GM19468 (cell line): ENCODE data around the gene VAX1.
"Not testable (repeated sequence)": the region's sequence is repeated elsewhere in the genome, so short reads cannot be mapped to it uniquely, and the experiment has no call there.

Source experiments
- ATAC-seq: cut with Tn5 transposase; IDR thresholded peaks from one replicate; pipeline ENCODE4 v1.9.1; 2021; ENCODE audit warnings: mild to moderate bottlenecking, moderate library complexity, moderate number of reproducible peaks; ENCODE audit not compliant: unreplicated experiment; ENCODE audit errors: extremely low read depth

VAX1 gene, protein sequence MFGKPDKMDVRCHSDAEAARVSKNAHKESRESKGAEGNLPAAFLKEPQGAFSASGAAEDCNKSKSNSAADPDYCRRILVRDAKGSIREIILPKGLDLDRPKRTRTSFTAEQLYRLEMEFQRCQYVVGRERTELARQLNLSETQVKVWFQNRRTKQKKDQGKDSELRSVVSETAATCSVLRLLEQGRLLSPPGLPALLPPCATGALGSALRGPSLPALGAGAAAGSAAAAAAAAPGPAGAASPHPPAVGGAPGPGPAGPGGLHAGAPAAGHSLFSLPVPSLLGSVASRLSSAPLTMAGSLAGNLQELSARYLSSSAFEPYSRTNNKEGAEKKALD

GRCh38 chr10:117137911-117138642 lies at the start of gene VAX1:
TSS of gene VAX1 (minus strand) at chr10:117138270. CDS start at chr10:117138056, 214 bp downstream.
- no peak for ATAC-seq

GRCh38 chr10:117186832-117187615 lies 49.0 kb upstream of the VAX1 start:
- ATAC-seq: no peak

DNA sequence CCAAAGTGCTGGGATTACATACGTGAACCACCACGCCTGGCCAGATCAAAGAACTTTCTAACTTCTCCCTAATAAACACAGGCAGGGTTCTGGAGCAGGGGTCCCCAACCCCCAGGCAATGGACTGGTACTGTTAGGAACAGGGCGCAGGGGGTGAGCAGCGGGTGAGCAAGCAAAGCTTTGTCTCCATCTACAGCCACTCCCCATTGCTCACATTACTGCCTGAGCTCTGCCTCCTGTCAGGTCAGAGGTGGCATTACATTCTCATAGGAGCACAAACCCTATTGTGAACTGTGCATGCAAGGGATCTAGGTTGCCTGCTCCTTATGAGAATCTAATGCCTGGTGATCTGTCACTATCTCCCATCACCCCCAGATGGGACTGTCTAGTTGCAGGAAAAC lies 47.7 kb upstream of the VAX1 start:
- ATAC-seq: not testable (repeated sequence)

DNA sequence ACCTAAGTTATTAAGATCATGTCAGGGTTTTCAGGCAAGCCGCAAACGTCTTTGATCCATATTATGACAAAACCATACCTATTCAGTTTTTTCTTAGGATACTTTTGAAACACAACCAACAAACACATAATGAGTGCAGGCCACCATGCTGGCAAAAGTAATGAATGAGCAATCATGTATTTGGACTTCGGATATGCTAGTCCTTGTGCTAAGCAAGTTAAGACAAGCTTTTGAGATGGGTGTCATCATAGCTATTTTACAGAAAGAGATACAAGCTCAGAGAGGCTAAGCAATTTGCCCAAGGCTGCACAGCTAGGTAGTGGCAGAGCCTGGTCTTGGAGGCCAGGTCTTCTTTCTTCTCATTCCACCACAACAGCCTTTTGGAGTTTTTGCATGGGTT lies 46.8 kb upstream of the VAX1 start:
- ATAC-seq: no peak

GRCh38 chr10:117184296-117184695 lies 46.2 kb upstream of the VAX1 start:
- no peak for ATAC-seq

DNA sequence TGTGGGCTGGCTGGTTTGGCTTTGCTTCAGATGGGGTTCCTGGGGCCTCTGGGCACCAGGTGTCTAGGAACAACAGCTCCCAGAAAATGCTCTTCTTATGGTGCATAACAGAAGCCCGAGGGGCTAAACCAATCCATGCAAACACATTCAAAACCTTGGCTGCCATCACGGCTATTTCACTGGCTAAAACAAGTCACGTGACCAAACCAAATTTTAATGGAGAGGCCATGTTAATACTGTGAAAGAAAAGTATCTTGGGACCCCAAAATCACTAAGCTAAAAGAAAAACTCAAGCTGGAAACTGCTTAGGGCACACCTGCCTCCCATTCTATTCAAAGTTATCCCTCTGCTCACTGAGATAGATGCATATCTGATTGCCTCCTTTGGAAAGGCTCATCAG lies 40.1 kb upstream of the VAX1 start:
- ATAC-seq: no peak

- peak; percentile 37 for ATAC-seq
These were observed 37.9 kb upstream of the VAX1 start for GRCh38 chr10:117175901-117176534.

DNA sequence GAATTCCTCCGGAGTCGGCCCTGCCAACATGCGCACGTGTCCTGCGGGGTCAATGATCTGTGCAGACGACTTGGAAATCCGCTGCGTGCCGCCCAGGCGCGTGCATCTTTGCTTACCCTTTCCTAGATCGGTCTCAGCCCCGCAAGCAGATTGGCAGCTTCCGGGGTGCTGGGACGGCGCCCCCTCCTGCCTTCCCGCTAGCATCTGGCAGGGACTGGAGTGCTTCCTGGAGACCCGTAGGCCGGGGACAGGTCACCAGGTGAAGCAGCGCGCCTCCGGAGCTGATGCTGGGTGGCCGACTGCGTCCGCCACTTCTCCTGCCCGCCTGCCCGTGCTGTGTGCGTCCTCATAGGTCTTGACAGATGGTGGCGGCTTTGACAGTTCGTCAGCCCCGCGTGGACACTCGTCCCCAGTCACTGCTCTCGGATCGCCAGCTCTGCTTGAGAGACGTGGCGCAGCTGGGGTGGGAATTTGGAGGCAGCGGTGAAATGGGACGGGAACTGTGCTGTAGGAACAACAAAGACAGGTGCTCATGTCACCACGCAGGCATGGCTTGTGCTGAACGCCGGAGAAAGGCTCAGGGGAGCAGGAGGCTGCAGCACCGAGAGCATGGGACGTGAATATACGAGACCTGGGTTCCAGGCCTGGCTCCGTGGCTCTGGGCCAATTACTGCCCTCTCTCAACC lies 37.3 kb upstream of the VAX1 start:
- ATAC-seq: no peak

DNA sequence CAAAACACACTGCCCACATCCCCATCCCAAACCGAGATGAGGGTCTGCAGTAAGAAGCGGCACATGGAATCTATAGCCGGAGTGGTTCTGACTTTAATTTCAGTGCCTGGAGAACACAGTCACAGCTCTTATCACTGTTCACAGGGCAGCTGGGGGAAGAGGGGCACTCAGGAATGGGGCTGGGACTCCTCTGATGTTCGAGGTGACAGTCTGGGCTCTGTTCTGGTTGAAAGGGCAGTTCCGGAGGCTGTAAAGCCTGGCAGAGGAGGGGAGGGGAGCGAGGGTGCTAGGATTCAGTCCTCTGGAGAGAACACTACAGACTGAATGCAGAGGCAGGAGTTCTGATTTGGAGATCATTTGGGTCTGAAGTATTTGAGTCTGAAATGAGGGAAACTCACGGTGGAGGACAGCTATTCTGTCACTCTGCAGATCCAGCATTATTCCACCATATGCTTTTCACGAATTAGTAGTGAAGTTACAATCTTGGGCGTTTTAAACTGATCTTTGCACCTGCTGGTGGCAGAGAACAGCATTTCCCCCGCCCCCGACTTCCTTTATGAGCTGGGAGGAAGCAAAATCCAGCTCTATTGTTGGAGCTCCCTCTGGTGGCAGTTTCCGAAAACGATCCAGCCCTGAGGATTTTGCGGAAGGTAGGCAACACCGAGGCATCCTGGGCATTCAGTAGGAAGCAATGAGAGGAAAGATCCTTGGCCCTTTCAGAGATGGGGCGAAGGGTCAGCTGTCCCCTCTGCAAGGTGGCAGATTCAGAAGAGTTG lies 36.6 kb upstream of the VAX1 start:
- ATAC-seq: peak; percentile 47

- no peak for ATAC-seq
These were observed 32.2 kb upstream of the VAX1 start for GRCh38 chr10:117170244-117170643.

GRCh38 chr10:117169480-117169879 lies 31.4 kb upstream of the VAX1 start:
- ATAC-seq: no peak

- no peak for ATAC-seq
These were observed 30.7 kb upstream of the VAX1 start for GRCh38 chr10:117168729-117169128.

DNA sequence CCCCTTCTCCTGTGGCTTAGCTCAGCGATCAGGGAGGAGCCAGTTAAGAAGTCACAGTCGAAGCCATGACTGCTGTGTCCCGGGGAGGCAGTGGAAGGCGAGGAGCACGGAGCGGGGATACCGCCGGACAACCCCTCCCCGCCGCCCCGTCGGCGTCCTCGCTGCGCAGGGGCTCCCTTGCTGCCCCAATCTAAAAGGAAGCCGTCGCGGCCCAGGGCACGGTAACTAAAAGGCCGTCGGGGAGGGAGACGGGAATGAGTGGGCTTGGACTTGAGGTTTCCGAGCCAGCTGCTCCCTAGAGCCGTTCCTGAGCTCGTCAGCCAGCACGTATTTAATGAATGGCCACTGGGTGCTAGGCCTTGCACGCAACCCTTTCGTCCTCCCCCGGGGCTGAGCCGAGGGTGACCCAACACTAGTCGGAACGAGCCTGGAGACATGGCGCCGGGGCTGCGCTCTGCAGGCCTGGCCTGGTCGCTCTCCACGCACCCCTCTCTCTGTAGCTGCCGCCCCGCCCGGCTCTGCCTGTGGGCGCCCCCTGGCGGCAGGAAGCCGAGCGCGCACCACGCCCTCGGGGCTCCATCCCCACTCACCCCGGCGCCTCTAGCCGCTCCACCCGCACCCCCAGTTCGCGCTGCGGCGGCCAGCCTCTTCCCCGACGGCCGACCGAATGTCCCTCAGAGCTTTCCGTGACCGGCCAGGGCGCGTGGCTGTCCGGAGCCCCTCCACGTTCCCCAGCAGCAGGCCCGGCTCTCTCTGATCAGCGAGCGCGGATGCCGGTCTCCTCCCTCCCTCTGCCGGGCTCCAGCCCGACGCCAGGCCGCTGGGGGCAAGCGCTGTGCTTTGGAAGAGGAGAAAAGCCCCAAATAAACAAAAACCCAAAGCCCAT lies 30.0 kb upstream of the VAX1 start:
- ATAC-seq: peak; percentile 57

DNA sequence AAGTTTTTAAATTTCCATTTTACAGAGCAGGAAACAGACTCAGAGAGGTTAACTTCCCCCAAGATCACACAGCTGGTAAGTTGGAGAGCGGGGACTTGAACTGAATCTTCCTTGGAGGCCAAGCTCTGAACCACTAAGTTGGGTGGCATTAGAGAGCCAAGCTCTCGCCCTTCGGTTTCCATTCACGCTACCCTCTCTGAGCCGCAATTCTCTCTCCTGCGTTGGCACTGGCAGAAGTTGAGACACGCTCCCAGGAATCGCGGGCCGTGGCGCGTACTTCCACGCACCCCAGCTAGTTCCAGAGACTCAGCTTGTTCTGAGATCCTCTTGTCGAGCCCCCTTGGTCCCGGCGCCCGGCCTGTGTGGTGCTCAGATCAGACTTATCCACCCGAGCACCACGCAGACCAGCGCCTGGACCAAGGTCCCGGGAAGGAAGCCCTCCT lies 29.3 kb upstream of the VAX1 start:
- no peak for ATAC-seq

DNA sequence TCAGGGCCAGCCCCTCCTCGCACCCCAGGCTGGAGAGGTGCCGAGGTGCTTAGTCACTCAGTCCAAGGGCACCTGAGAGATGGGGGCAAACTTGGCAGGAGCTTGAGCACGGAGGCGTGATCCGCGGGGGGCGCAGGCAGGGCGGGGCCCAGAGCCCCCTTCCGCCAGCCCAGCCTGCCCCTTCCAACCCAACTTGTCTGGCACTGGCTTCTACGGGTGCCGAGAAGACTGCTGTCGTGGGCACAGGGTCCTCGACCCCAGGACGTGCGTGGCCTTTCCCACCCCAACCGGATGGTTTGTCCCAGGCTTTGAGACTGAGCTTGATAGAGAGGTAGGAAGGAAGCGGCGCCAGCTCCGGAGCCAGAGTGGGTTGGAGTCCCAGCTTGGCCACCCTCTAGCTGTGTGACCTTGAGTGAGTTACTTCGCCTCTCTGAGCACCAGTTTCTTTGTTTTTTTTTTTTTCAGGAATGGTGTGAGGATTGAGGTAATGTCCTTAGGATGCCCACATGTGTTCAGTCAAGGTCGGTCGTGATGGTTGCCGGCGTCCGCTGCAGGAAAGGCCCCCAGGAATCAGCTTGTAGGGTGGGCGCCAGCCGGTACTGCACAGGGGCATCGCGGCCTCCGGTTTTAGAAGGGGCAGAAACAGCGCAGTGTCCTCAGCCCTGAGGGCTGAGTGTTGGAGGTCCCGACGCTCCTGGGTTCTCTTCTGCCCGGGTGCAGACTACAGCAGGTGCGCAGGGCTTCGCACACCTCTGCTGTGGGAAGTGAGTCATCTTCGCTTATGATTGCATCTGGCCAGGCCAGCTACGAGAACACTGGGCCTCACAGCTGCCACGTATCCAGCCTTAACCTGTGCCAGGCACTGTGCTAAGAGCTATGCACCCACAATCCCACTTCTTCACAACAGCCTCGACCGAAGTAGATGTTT lies 28.6 kb upstream of the VAX1 start:
- ATAC-seq: no peak

- ATAC-seq: no peak
These were observed 27.7 kb upstream of the VAX1 start for GRCh38 chr10:117165538-117166417.
